Activated naive CD4-positive, alpha-beta T cell treated with anti-CD3 and anti-CD28 coated beads for 36 hours (primary cell): ENCODE measurements around the gene PIGA. TPM values are rescaled to one million over a fixed set of nuclear protein-coding genes. Genes with fewer than 3 reads are reported as not detected.

Source experiments
- CTCF ChIA-PET: fragments of 350-600 bp; sonication (Branson Sonifier 250); formaldehyde crosslinking; loops from one replicate; lab custom pipeline; 2021; ENCODE audit warnings: antibody characterized with exemption; lab: Charles Lee
- DNase-seq: peaks from one replicate; pipeline ENCODE4 v3.0.0-alpha.2; 2020
- H3K27ac Mint-ChIP-seq: one replicate; pipeline ENCODE4 v1.8.0; 2021; ENCODE audit warnings: mild to moderate bottlenecking, mixed read lengths
- H3K27me3 Mint-ChIP-seq: one replicate; pipeline ENCODE4 v1.8.0; 2021; ENCODE audit warnings: low read depth, mixed read lengths
- H3K36me3 Mint-ChIP-seq: one replicate; pipeline ENCODE4 v1.8.0; 2021; ENCODE audit warnings: low read depth, mixed read lengths
- H3K4me1 Mint-ChIP-seq: one replicate; pipeline ENCODE4 v1.8.0; 2021; ENCODE audit warnings: low read depth, mixed read lengths
- H3K4me3 Mint-ChIP-seq: one replicate; pipeline ENCODE4 v1.8.0; 2021; ENCODE audit warnings: mild to moderate bottlenecking, moderate library complexity, mixed read lengths
- H3K9me3 Mint-ChIP-seq: one replicate; pipeline ENCODE4 v1.8.0; 2021; ENCODE audit warnings: mixed read lengths
- intact Hi-C: fragments of 100-400 bp; cut with micrococcal nuclease; formaldehyde crosslinking; loops from one replicate; pipeline ENCODE4 v1.15.1; 2023
- total RNA-seq, 2 experiments: library from RNA; stranded (reverse); gene quantifications; one replicate each; pipeline ENCODE4 v1.2.3, GENCODE V29; 2021

Gene PIGA
- total RNA-seq, 2 experiments from 2014 or later = 26.8 to 28.4 TPM

- no peaks in the 10 kb centered on the region for H3K4me1 Mint-ChIP-seq
- CTCF ChIA-PET = interaction anchor here (0.6 kb wide), 1 partner anchor 223 kb away, joined by 3 read pairs; no protein-coding TSS in a partner anchor
- no peak for DNase-seq
- no peaks in the 10 kb centered on the region for H3K36me3 Mint-ChIP-seq
- intact Hi-C loops = no loop called here
- no peaks in the 10 kb centered on the region for H3K9me3 Mint-ChIP-seq
- H3K27ac Mint-ChIP-seq = no peak overlapping the region
- peaks cover 8% of the 10 kb centered on the region for H3K27me3 Mint-ChIP-seq
- no peak overlapping the region for H3K4me3 Mint-ChIP-seq
Observed at GRCh38 chrX:15345976-15346375, 10.7 kb upstream of the PIGA start.

- Mint-ChIP-seq H3K4me1 (no peaks in the 10 kb centered on the region), H3K27me3 (peaks cover 12% of the 10 kb centered on the region), H3K4me3 (no peak overlapping the region), H3K27ac (no peak overlapping the region), H3K36me3 (no peaks in the 10 kb centered on the region), H3K9me3 (no peaks in the 10 kb centered on the region)
- intact Hi-C loops = no loop called here
- CTCF ChIA-PET = no interaction called here
- no peak for DNase-seq
Observed at GRCh38 chrX:15344106-15344505, 8.8 kb upstream of the PIGA start.

GRCh38 chrX:15343075-15343476, 7.8 kb upstream of the PIGA start:
- no peaks in the 10 kb centered on the region for H3K9me3 Mint-ChIP-seq
- no peak overlapping the region for H3K4me3 Mint-ChIP-seq
- CTCF ChIA-PET = no interaction called here

GRCh38 chrX:15340867-15341266, 5.5 kb upstream of the PIGA start:
- intact Hi-C loops = no loop called here
- CTCF ChIA-PET = no interaction called here
- Mint-ChIP-seq H3K36me3 (no peaks in the 10 kb centered on the region), H3K4me1 (peaks cover 6% of the 10 kb centered on the region), H3K27ac (no peak overlapping the region), H3K27me3 (peaks cover 12% of the 10 kb centered on the region), H3K4me3 (no peak overlapping the region), H3K9me3 (no peaks in the 10 kb centered on the region)
- DNase-seq = no peak

More at GRCh38 chrX:15343075-15343476, 7.8 kb upstream of the PIGA start:
- Mint-ChIP-seq H3K27ac (no peak overlapping the region), H3K4me1 (no peaks in the 10 kb centered on the region), H3K36me3 (no peaks in the 10 kb centered on the region), H3K27me3 (peaks cover 12% of the 10 kb centered on the region)
- DNase-seq = no peak
- intact Hi-C loops = no loop called here

GRCh38 chrX:15336023-15336413, 695 bp upstream of the PIGA start:
- Mint-ChIP-seq H3K4me3 (peak overlapping the region; percentile 89), H3K36me3 (peaks cover 6% of the 10 kb centered on the region), H3K27me3 (peaks cover 4% of the 10 kb centered on the region), H3K9me3 (no peaks in the 10 kb centered on the region), H3K4me1 (peaks cover 12% of the 10 kb centered on the region), H3K27ac (peak overlapping the region; percentile 85)
- intact Hi-C loops = loop anchor here (1.0 to 5.0 kb wide), 8 partner anchors 134 to 1611 kb away; partner anchors contain the start of genes AP1S2, CA5B, CTPS2 and REPS2
- peak; percentile 78 for DNase-seq
- CTCF ChIA-PET = interaction anchor here (2.7 kb wide), 1 partner anchor 13 kb away, joined by 11 read pairs; no protein-coding TSS in a partner anchor

- DNase-seq = peak; percentile 27
- Mint-ChIP-seq H3K4me3 (peak overlapping the region; percentile 89), H3K9me3 (no peaks in the 10 kb centered on the region), H3K27me3 (no peaks in the 10 kb centered on the region), H3K36me3 (peaks cover 6% of the 10 kb centered on the region), H3K27ac (peak overlapping the region; percentile 87), H3K4me1 (peaks cover 12% of the 10 kb centered on the region)
- intact Hi-C loops = loop anchor here (2.0 kb wide), 2 partner anchors 416 to 456 kb away; partner anchors contain the start of gene ZRSR2
- CTCF ChIA-PET = interaction anchor here (0.7 to 2.7 kb wide), 2 partner anchors 12 to 15 kb away, joined by 3 to 11 read pairs; no protein-coding TSS in a partner anchor
Observed at GRCh38 chrX:15334561-15334960, 762 bp downstream of the PIGA start.

- Mint-ChIP-seq H3K27ac (no peak overlapping the region), H3K36me3 (peaks cover 17% of the 10 kb centered on the region), H3K4me1 (peaks cover 3% of the 10 kb centered on the region), H3K27me3 (no peaks in the 10 kb centered on the region), H3K9me3 (no peaks in the 10 kb centered on the region), H3K4me3 (no peak overlapping the region)
- DNase-seq = no peak
- intact Hi-C loops = no loop called here
- CTCF ChIA-PET = no interaction called here
Observed at GRCh38 chrX:15328821-15329220, 6.5 kb downstream of the PIGA start.

- no peaks in the 10 kb centered on the region for H3K9me3 Mint-ChIP-seq
- H3K4me1 Mint-ChIP-seq = no peaks in the 10 kb centered on the region
- H3K36me3 Mint-ChIP-seq = peaks cover 17% of the 10 kb centered on the region
- no peaks in the 10 kb centered on the region for H3K27me3 Mint-ChIP-seq
- intact Hi-C loops = no loop called here
- DNase-seq = no peak
- CTCF ChIA-PET = no interaction called here
- no peak overlapping the region for H3K4me3 Mint-ChIP-seq
- no peak overlapping the region for H3K27ac Mint-ChIP-seq
Observed at GRCh38 chrX:15328131-15328530, 7.2 kb downstream of the PIGA start.

- H3K27me3 Mint-ChIP-seq = no peaks in the 10 kb centered on the region
- H3K4me1 Mint-ChIP-seq = no peaks in the 10 kb centered on the region
- H3K4me3 Mint-ChIP-seq = no peak overlapping the region
- H3K36me3 Mint-ChIP-seq = peaks cover 18% of the 10 kb centered on the region
- intact Hi-C loops = no loop called here
- H3K9me3 Mint-ChIP-seq = no peaks in the 10 kb centered on the region
- DNase-seq = no peak
- H3K27ac Mint-ChIP-seq = no peak overlapping the region
- CTCF ChIA-PET = no interaction called here
Observed at GRCh38 chrX:15322472-15322871, 12.9 kb downstream of the PIGA start.

GRCh38 chrX:15322072-15322471, 13.3 kb downstream of the PIGA start:
- Mint-ChIP-seq H3K9me3 (no peaks in the 10 kb centered on the region), H3K36me3 (peaks cover 18% of the 10 kb centered on the region), H3K27ac (no peak overlapping the region), H3K4me1 (no peaks in the 10 kb centered on the region), H3K4me3 (no peak overlapping the region), H3K27me3 (no peaks in the 10 kb centered on the region)
- CTCF ChIA-PET = no interaction called here
- DNase-seq = no peak
- intact Hi-C loops = no loop called here

GRCh38 chrX:15321447-15321846, 13.9 kb downstream of the PIGA start:
- intact Hi-C loops = no loop called here
- H3K27ac Mint-ChIP-seq = no peak overlapping the region
- CTCF ChIA-PET = no interaction called here

GRCh38 chrX:15320297-15320696, 15.0 kb downstream of the PIGA start:
- no peaks in the 10 kb centered on the region for H3K27me3 Mint-ChIP-seq

More at GRCh38 chrX:15321447-15321846, 13.9 kb downstream of the PIGA start:
- Mint-ChIP-seq H3K4me3 (no peak overlapping the region), H3K9me3 (no peaks in the 10 kb centered on the region), H3K36me3 (peaks cover 18% of the 10 kb centered on the region), H3K27me3 (no peaks in the 10 kb centered on the region), H3K4me1 (no peaks in the 10 kb centered on the region)
- DNase-seq = no peak

GRCh38 chrX:15319075-15319474, 16.2 kb downstream of the PIGA start:
- Mint-ChIP-seq H3K27ac (no peak overlapping the region), H3K4me3 (no peak overlapping the region), H3K4me1 (no peaks in the 10 kb centered on the region), H3K27me3 (no peaks in the 10 kb centered on the region), H3K36me3 (peaks cover 14% of the 10 kb centered on the region), H3K9me3 (no peaks in the 10 kb centered on the region)
- no peak for DNase-seq
- intact Hi-C loops = no loop called here
- CTCF ChIA-PET = no interaction called here

More at GRCh38 chrX:15320297-15320696, 15.0 kb downstream of the PIGA start:
- intact Hi-C loops = no loop called here
- Mint-ChIP-seq H3K4me1 (no peaks in the 10 kb centered on the region), H3K4me3 (no peak overlapping the region), H3K9me3 (no peaks in the 10 kb centered on the region), H3K27ac (no peak overlapping the region), H3K36me3 (peaks cover 18% of the 10 kb centered on the region)
- CTCF ChIA-PET = no interaction called here
- no peak for DNase-seq
